Spleen (tissue), 11 donors: Measurements from ENCODE around the gene CCDC92B. TPM values are rescaled to one million over a fixed set of nuclear protein-coding genes. Genes with fewer than 3 reads are reported as not detected.

ENCODE experiments used
- DNase-seq: peaks from one replicate; pipeline ENCODE4 v3.0.0-alpha.2; 2020
- H3K27ac ChIP-seq, 8 donors: fragments of 200-600 bp; sonication (generic) in 7 of 8; 1 replicate in 4 of 8; 2 replicates in 4 of 8; pipeline versions ENCODE4 v1.5.0 to v1.8.0; 2016 to 2021; ENCODE audit warnings: inconsistent platforms in 4 of 8, mild to moderate bottlenecking in 4 of 8, moderate library complexity in 1 of 8
- H3K27me3 ChIP-seq, 7 donors: fragments of 200-600 bp; sonication (generic) in 6 of 7; replicated peaks in 1 of 7; 1 replicate in 4 of 7; 2 replicates in 3 of 7; pipeline versions ENCODE4 v1.5.0 to v1.8.0; 2016 to 2021; ENCODE audit warnings: inconsistent platforms in 3 of 7, mild to moderate bottlenecking in 1 of 7
- H3K36me3 ChIP-seq, 6 donors: fragments of 200-600 bp; sonication (generic) in 5 of 6; 1 replicate in 4 of 6; 2 replicates in 2 of 6; pipeline versions ENCODE4 v1.5.0 to v1.8.0; 2016 to 2021; ENCODE audit warnings: inconsistent platforms in 2 of 6
- H3K4me1 ChIP-seq, 6 donors: fragments of 200-600 bp; sonication (generic) in 5 of 6; 1 replicate in 3 of 6; 2 replicates in 3 of 6; pipeline versions ENCODE4 v1.5.0 to v1.8.0; 2016 to 2021; ENCODE audit warnings: inconsistent platforms in 3 of 6
- H3K4me3 ChIP-seq, 8 donors: fragments of 200-600 bp; sonication (generic) in 7 of 8; 1 replicate in 4 of 8; 2 replicates in 4 of 8; pipeline versions ENCODE4 v1.5.0 to v1.8.0; 2016 to 2021; ENCODE audit warnings: inconsistent platforms in 4 of 8, mild to moderate bottlenecking in 4 of 8, moderate library complexity in 2 of 8
- H3K9me3 ChIP-seq, 8 donors: fragments of 200-600 bp; sonication (generic) in 7 of 8; 1 replicate in 4 of 8; 2 replicates in 4 of 8; pipeline versions ENCODE4 v1.5.0 to v1.8.0; 2016 to 2021; ENCODE audit warnings: inconsistent platforms in 4 of 8
- CTCF ChIP-seq, 11 experiments: fragments of 200-600 bp in 7 of 11; fragments of 450-650 bp in 4 of 11; sonication (generic) in 4 of 11; IDR thresholded peaks in 8 of 11; conservative IDR thresholded peaks in 3 of 11; 1 replicate in 7 of 11; 2 replicates in 4 of 11; pipeline versions ENCODE4 v1.4.0 to v1.8.0; 2016 to 2021; ENCODE audit warnings: antibody characterized with exemption in 11 of 11, inconsistent platforms in 4 of 11, mild to moderate bottlenecking in 1 of 11
- POLR2A ChIP-seq, 3 donors: fragments of 450-650 bp; IDR thresholded peaks; one replicate each; pipeline ENCODE4 v1.5.1; 2017; ENCODE audit warnings: antibody characterized with exemption in 3 of 3, mild to moderate bottlenecking in 1 of 3
- POLR2AphosphoS5 ChIP-seq, 3 donors: sonication (generic); formaldehyde crosslinking; IDR thresholded peaks; one replicate each; pipeline ENCODE4 v1.5.1; 2017; ENCODE audit warnings: antibody characterized with exemption in 3 of 3
- WGBS, 5 donors: extraction: QIAGEN DNeasy Blood & Tissue Kit in 3 of 5; methylation state at CpG; one replicate each; pipeline versions ENCODE4 v1.1.5 to v1.1.7; 2013 to 2018; 5-methylcytosine and 5-hydroxymethylcytosine counted together
- intact Hi-C: fragments of 100-400 bp; cut with DNase I; formaldehyde crosslinking; loops from one replicate; pipeline ENCODE4 v1.15.0; 2023; ENCODE audit warnings: low total_unique reads
- polyA plus RNA-seq, 3 donors: library from polyadenylated mRNA; stranded (reverse); fragments of 200-250 nt; gene quantifications; one replicate each; pipeline ENCODE4 v1.2.1, GENCODE V29; 2013
- total RNA-seq, 7 donors: library from RNA; depleted of rRNA in 3 of 7; stranded (reverse); fragments of >200 nt in 3 of 7; fragmentation: NEBNext Ultra II Directional in 4 of 7; extraction: Animal tissue kit (Norgen Biotek cat#: 25700) in 4 of 7; gene quantifications; one replicate each; pipeline versions ENCODE4 v1.1.0 to v1.2.1, GENCODE V29; 2016 to 2021
- donor health status: healthy with polysubstance abuse.
- donor health status: DM: no; HTN: no; CAD: no; lungs with moderate emphysema.
- donor health status: DM: no; HTN: no; CAD: no.
- donor health status: Bipolar disorder and iron deficiency.
- donor health status: healthy.
- donor health status: DM: no; HTN: no; CAD: no.
- donor health status: DM: yes; HTN: yes; CAD: no.

CCDC92B gene
- total and polyA plus RNA-seq, 10 donors, result 0.03 to 0.26 (median 0.20) TPM; not detected in 3

DNA sequence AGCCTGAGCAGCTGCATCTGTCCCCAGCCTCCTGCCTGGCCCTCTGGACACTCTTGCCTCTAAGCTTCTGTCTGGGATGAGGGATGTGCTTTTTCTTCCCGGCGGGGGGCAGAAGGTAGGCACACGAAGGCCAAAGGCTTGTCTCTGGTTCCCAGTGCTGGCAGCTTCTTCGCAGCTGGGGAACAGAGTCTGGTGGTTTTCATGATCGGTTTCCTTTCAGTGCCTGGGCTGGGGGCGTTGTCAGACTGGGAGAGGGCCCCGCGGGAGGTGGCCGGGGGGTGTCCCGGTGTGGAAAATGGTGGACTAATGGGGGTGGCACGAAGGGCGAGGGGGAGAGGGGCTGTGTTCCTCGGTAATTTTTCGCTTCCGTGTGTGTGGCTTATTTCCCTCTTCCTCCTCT, 47.8 kb upstream of the CCDC92B start:
- H3K4me3 ChIP-seq, result peak overlapping the region in 7 of 8 donors; percentile 37 to 77 (median 45)
- WGBS, 5 donors, result 16 to 34% (median 26%) methylated on average over 15 of the region's 15 CpGs
- H3K36me3 ChIP-seq, result peaks cover 0 to 16% (median 0%) of the 10 kb centered on the region in 6 donors
- peaks cover 17 to 82% (median 67%) of the 10 kb centered on the region in 6 donors for H3K4me1 ChIP-seq
- peak overlapping the region in 5 of 8 donors; percentile 58 to 89 (median 83) for H3K27ac ChIP-seq
- no peak for TF ChIP-seq POLR2A (IDR thresholded peaks at IDR 0.05)
- TF ChIP-seq POLR2AphosphoS5 (IDR thresholded peaks at IDR 0.05), result no peak
- no peak for TF ChIP-seq CTCF (IDR thresholded peaks at IDR 0.05 in 8 of 11, conservative IDR thresholded peaks at IDR 0.05 in 3 of 11)
- intact Hi-C loops, result no loop called here
- H3K27me3 ChIP-seq, result peaks cover 0 to 76% (median 0%) of the 10 kb centered on the region in 7 donors
- DNase-seq, result peak; percentile 76
- no peaks in the 10 kb centered on the region for H3K9me3 ChIP-seq

DNA sequence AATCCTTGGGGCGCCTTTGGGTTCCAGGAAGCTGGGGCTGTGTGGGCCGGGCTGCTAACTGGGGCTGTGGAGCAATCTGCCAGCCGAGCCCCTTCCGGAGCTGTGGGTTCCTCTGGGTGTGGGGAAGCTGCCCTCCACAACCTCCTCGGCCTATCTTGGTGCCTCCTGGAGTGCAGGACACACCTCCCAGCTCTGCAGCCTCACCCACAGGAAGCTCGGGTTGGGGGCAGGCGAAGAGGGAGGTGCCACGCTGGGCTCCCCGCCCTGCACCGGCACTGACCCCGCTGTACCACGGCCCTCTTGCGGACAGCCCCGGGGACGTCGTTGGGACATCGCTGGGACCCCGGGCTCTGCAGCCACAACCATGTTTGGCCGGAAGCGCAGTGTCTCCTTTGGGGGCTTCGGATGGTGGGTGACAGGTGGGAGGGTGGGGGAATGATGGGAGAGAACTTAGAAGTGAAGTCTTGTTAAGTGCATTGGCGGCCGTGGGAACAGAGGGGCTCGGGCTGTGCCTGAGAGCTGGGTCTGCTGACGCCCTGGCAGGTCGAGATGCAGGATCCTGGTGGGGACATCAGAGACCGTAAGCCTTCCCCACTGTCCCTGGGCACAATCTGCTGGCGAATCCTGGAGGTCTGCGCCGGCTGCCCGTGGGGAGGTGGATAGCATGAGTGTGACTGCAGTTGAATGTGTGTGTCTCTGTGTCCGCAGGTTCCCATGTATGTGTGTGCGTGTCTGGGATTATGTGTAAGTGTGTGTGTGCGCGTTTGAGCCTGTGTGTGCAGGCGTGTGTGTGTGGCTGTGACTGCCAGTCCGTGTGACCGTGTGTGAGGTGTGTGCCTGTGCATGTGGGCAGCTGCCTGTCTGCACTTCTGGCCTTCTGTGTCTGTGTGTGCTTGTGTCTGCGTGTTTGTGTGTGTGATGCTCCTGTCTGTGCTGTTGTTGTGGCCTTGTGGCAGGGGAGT, 47.0 kb upstream of the CCDC92B start, which contains the start of gene RAP1GAP2:
RAP1GAP2 (plus strand) TSS at position 275 of the 962 bp plus-strand sequence; CDS start at position 365, 90 bp downstream.
- peaks cover 0 to 82% (median 3%) of the 10 kb centered on the region in 7 donors for H3K27me3 ChIP-seq
- TF ChIP-seq POLR2AphosphoS5 (IDR thresholded peaks at IDR 0.05) (peak; percentile 75 to 85 (median 77)), CTCF (IDR thresholded peaks at IDR 0.05 in 8 of 11, conservative IDR thresholded peaks at IDR 0.05 in 3 of 11) (peak in 4 of 11 experiments; percentile 12 to 40 (median 25)), POLR2A (IDR thresholded peaks at IDR 0.05) (no peak)
- peaks cover 0 to 9% (median 0%) of the 10 kb centered on the region in 6 donors for H3K36me3 ChIP-seq
- no peaks in the 10 kb centered on the region for H3K9me3 ChIP-seq
- 9 to 40% (median 23%) methylated on average over 30 to 39 of the region's 39 CpGs for WGBS, 5 donors
- peak within 1 kb of the TSS in 7 of 8 donors; percentile 2 to 89 (median 64) for H3K27ac ChIP-seq
- peak; percentile 95 for DNase-seq
- intact Hi-C loops, result no loop called here
- peaks cover 21 to 90% (median 74%) of the 10 kb centered on the region in 6 donors for H3K4me1 ChIP-seq
- peak within 1 kb of the TSS; percentile 20 to 77 (median 44) for H3K4me3 ChIP-seq

DNA sequence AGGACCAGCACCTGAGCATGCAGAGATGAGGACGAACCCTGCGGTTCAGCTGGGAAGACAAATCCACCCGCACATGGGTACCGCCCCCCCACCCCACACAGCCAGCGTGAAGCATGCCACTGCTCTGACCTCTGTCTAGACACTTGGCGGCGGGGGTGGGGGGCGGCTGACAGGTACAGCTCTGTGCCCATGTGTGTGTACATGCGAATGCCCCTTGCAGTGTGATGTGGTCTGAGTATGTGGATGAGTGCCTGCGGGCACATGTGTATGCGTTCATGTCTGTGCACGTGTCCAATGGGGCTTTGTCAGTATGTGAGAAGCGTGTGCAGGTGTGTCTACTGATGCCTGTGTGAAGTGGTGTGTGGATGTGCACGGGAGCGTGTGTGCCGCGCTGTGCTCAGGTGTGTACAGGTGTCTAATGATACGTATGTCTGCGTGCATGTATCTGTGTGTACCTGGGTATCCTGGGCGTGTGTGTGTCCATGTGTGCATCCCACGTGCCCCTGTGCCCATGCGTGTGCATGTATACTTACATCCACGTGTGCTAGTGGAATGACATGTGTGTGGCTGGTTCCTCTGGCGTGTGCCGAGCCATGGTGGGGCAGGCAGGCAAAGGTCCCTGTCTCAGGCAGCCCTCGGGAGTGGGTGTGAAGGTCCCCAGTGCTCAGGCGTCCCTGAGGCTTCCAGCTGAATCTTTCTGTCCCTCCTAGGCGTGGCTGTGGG, 46.1 kb upstream of the CCDC92B start:
- H3K27ac ChIP-seq, result peak overlapping the region in 7 of 8 donors; percentile 2 to 89 (median 64)
- peak; percentile 77 for DNase-seq
- 48 to 66% (median 55%) methylated on average over 22 to 28 of the region's 28 CpGs for WGBS, 5 donors
- H3K36me3 ChIP-seq, result peaks cover 0 to 6% (median 0%) of the 10 kb centered on the region in 6 donors
- peaks cover 0 to 91% (median 8%) of the 10 kb centered on the region in 7 donors for H3K27me3 ChIP-seq
- TF ChIP-seq POLR2A (IDR thresholded peaks at IDR 0.05) (no peak), CTCF (IDR thresholded peaks at IDR 0.05 in 8 of 11, conservative IDR thresholded peaks at IDR 0.05 in 3 of 11) (no peak), POLR2AphosphoS5 (IDR thresholded peaks at IDR 0.05) (no peak)
- H3K4me3 ChIP-seq, result peak overlapping the region in 7 of 8 donors; percentile 37 to 77 (median 45)
- peaks cover 25 to 99% (median 82%) of the 10 kb centered on the region in 6 donors for H3K4me1 ChIP-seq
- no peaks in the 10 kb centered on the region for H3K9me3 ChIP-seq
- intact Hi-C loops, result no loop called here
